Neural cell (in vitro differentiated cells): ENCODE measurements around the gene BUB3. TPM values are rescaled to one million over a fixed set of nuclear protein-coding genes. Genes with fewer than 3 reads are reported as not detected.

ENCODE experiments used
- H2AFZ ChIP-seq: fragments of 200-600, 300-800 bp; sonication (generic), shearing (Covaris generic); 2 replicates; pipeline ENCODE4 v1.6.0; 2014; ENCODE audit warnings: low read depth, mild to moderate bottlenecking, antibody characterized with exemption, low read length, moderate library complexity
- H3F3A ChIP-seq: fragments of 200-600 bp; shearing (Covaris generic); 2 replicates; pipeline ENCODE4 v1.6.1; 2016; ENCODE audit warnings: mild to moderate bottlenecking, moderate library complexity, mixed read lengths, antibody characterized with exemption, low read length; ENCODE audit not compliant: insufficient read depth, poor library complexity, severe bottlenecking
- H3K27ac ChIP-seq: fragments of 200-600, 300-800 bp; sonication (generic), shearing (Covaris generic); 2 replicates; pipeline ENCODE4 v1.5.1; 2014; ENCODE audit warnings: mild to moderate bottlenecking, low read length, moderate library complexity
- H3K27me3 ChIP-seq: fragments of 300-800, 200-600 bp; sonication (generic), shearing (Covaris generic); 2 replicates; pipeline ENCODE4 v1.6.0; 2014; ENCODE audit warnings: mild to moderate bottlenecking, low read depth, low read length, moderate library complexity; ENCODE audit not compliant: insufficient read depth
- H3K36me3 ChIP-seq: fragments of 300-800, 200-600 bp; sonication (generic), shearing (Covaris generic); 2 replicates; pipeline ENCODE4 v1.5.1; 2014; ENCODE audit warnings: mild to moderate bottlenecking, antibody characterized with exemption, low read length, moderate library complexity; ENCODE audit not compliant: insufficient read depth
- H3K4me2 ChIP-seq: fragments of 300-800, 200-600 bp; sonication (generic), shearing (Covaris generic); 2 replicates; pipeline ENCODE4 v1.6.0; 2014; ENCODE audit warnings: mild to moderate bottlenecking, low read length
- H3K4me3 ChIP-seq: fragments of 300-800, 200-600 bp; sonication (generic), shearing (Covaris generic); 2 replicates; pipeline ENCODE4 v1.5.1; 2014; ENCODE audit warnings: mild to moderate bottlenecking, low read length, moderate library complexity
- H3K79me2 ChIP-seq: fragments of 200-600 bp; shearing (Covaris generic); replicated peaks from 2 replicates; pipeline ENCODE4 v1.6.0; 2014; ENCODE audit warnings: mild to moderate bottlenecking, low read length, moderate library complexity; ENCODE audit not compliant: insufficient read depth
- H3K9ac ChIP-seq: fragments of 300-800, 200-600 bp; sonication (generic), shearing (Covaris generic); 2 replicates; pipeline ENCODE4 v1.6.1; 2016; ENCODE audit warnings: mild to moderate bottlenecking, low read length, mixed read lengths
- H3K9me2 ChIP-seq: fragments of 200-600 bp; shearing (Covaris generic); 2 replicates; pipeline ENCODE4 v1.6.1; 2016; ENCODE audit warnings: mild to moderate bottlenecking, low read length, mixed read lengths; ENCODE audit not compliant: insufficient read depth
- H3K9me3 ChIP-seq: fragments of 200-600, 300-800 bp; sonication (generic), shearing (Covaris generic); 2 replicates; pipeline ENCODE4 v1.6.1; 2016; ENCODE audit warnings: mild to moderate bottlenecking, mixed run types, low read length, moderate library complexity, mixed read lengths
- H4K20me1 ChIP-seq: fragments of 200-600 bp; shearing (Covaris generic); 2 replicates; pipeline ENCODE4 v1.6.1; 2016; ENCODE audit warnings: mild to moderate bottlenecking, mixed run types; ENCODE audit not compliant: insufficient read depth
- EP300 ChIP-seq: fragments of 450-650 bp; conservative IDR thresholded peaks from 2 replicates; pipeline ENCODE4 v1.6.1; 2014; ENCODE audit warnings: antibody characterized with exemption, mild to moderate bottlenecking, moderate library complexity; ENCODE audit not compliant: poor library complexity, severe bottlenecking
- EZH2 ChIP-seq: fragments of 200-600, 300-800 bp; shearing (Covaris generic), sonication (generic); IDR thresholded peaks from 2 replicates; pipeline ENCODE4 v1.6.1; 2014; ENCODE audit warnings: antibody characterized with exemption, low read length, borderline replicate concordance, mild to moderate bottlenecking; ENCODE audit not compliant: insufficient read depth, poor library complexity, severe bottlenecking
- MXI1 ChIP-seq: fragments of 450-650 bp; conservative IDR thresholded peaks from 2 replicates; pipeline ENCODE4 v1.6.1; 2014; ENCODE audit warnings: antibody characterized with exemption, mild to moderate bottlenecking; ENCODE audit not compliant: poor library complexity, severe bottlenecking
- POLR2AphosphoS5 ChIP-seq: IDR thresholded peaks from 2 replicates; pipeline ENCODE4 v1.6.1; 2012
- RAD21 ChIP-seq: fragments of 450-650 bp; conservative IDR thresholded peaks from 2 replicates; pipeline ENCODE4 v1.6.1; 2014; ENCODE audit warnings: antibody characterized with exemption, mild to moderate bottlenecking, moderate library complexity
- SMC3 ChIP-seq: fragments of 450-650 bp; conservative IDR thresholded peaks from 2 replicates; pipeline ENCODE4 v1.6.1; 2014; ENCODE audit warnings: antibody characterized with exemption, mild to moderate bottlenecking, moderate library complexity; ENCODE audit not compliant: poor library complexity
- TAF1 ChIP-seq: IDR thresholded peaks from 2 replicates; pipeline ENCODE4 v1.6.1; 2012; ENCODE audit warnings: low read depth
- polyA plus RNA-seq: library from polyadenylated mRNA; depleted of rRNA; stranded (reverse); fragments of >200 nt; gene quantifications from 2 replicates; pipeline ENCODE4 v1.2.3, GENCODE V29; 2014
- TF ChIP-seq, protein P1 (sequence below): IDR thresholded peaks from 2 replicates; pipeline ENCODE4 v1.6.1; 2012; ENCODE audit warnings: borderline replicate concordance
- TF ChIP-seq, protein P2 (sequence below): fragments of 450-650 bp; IDR thresholded peaks from 2 replicates; pipeline ENCODE4 v1.5.1; 2014; ENCODE audit warnings: antibody characterized with exemption, mild to moderate bottlenecking, moderate library complexity; ENCODE audit not compliant: poor library complexity, severe bottlenecking

Gene BUB3
- polyA plus RNA-seq, 1 donor from 2014 or later: 162 TPM

DNA sequence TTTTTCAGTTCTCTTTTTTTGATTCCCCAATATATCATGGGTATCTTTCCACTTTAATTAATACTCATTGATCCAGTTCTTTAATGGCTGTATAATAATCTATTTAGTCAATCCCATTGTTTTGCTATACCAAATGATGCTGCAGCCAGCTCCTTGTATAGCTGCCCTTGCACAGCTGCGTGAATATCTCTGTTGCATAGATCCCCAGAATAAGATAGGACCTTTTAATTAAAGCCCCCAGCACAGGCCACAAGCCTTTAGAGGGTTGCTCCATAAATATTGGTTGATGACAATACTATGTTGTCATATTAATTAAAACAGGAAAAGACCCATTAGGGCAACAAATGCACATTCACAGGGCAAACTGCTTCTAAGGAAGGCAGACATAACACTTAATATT lies 57.9 kb downstream of the BUB3 start:
- Histone ChIP-seq H4K20me1 (no peaks in the 10 kb centered on the region), H3K27ac (no peak overlapping the region), H3K9ac (no peak overlapping the region), H3K27me3 (no peaks in the 10 kb centered on the region), H3K79me2 (no peaks in the 10 kb centered on the region), H2AFZ (no peak overlapping the region), H3K36me3 (no peaks in the 10 kb centered on the region), H3K9me2 (no peaks in the 10 kb centered on the region), H3K9me3 (peaks cover 3% of the 10 kb centered on the region), H3F3A (no peaks in the 10 kb centered on the region), H3K4me2 (no peak overlapping the region), H3K4me3 (no peak overlapping the region)
- TF ChIP-seq, protein P1, sequence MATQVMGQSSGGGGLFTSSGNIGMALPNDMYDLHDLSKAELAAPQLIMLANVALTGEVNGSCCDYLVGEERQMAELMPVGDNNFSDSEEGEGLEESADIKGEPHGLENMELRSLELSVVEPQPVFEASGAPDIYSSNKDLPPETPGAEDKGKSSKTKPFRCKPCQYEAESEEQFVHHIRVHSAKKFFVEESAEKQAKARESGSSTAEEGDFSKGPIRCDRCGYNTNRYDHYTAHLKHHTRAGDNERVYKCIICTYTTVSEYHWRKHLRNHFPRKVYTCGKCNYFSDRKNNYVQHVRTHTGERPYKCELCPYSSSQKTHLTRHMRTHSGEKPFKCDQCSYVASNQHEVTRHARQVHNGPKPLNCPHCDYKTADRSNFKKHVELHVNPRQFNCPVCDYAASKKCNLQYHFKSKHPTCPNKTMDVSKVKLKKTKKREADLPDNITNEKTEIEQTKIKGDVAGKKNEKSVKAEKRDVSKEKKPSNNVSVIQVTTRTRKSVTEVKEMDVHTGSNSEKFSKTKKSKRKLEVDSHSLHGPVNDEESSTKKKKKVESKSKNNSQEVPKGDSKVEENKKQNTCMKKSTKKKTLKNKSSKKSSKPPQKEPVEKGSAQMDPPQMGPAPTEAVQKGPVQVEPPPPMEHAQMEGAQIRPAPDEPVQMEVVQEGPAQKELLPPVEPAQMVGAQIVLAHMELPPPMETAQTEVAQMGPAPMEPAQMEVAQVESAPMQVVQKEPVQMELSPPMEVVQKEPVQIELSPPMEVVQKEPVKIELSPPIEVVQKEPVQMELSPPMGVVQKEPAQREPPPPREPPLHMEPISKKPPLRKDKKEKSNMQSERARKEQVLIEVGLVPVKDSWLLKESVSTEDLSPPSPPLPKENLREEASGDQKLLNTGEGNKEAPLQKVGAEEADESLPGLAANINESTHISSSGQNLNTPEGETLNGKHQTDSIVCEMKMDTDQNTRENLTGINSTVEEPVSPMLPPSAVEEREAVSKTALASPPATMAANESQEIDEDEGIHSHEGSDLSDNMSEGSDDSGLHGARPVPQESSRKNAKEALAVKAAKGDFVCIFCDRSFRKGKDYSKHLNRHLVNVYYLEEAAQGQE: no peak
- TF ChIP-seq MXI1 (no peak), RAD21 (no peak), EZH2 (no peak), TAF1 (no peak), SMC3 (no peak), POLR2AphosphoS5 (no peak), EP300 (no peak)
- TF ChIP-seq, protein P2, sequence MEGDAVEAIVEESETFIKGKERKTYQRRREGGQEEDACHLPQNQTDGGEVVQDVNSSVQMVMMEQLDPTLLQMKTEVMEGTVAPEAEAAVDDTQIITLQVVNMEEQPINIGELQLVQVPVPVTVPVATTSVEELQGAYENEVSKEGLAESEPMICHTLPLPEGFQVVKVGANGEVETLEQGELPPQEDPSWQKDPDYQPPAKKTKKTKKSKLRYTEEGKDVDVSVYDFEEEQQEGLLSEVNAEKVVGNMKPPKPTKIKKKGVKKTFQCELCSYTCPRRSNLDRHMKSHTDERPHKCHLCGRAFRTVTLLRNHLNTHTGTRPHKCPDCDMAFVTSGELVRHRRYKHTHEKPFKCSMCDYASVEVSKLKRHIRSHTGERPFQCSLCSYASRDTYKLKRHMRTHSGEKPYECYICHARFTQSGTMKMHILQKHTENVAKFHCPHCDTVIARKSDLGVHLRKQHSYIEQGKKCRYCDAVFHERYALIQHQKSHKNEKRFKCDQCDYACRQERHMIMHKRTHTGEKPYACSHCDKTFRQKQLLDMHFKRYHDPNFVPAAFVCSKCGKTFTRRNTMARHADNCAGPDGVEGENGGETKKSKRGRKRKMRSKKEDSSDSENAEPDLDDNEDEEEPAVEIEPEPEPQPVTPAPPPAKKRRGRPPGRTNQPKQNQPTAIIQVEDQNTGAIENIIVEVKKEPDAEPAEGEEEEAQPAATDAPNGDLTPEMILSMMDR: no peak

DNA sequence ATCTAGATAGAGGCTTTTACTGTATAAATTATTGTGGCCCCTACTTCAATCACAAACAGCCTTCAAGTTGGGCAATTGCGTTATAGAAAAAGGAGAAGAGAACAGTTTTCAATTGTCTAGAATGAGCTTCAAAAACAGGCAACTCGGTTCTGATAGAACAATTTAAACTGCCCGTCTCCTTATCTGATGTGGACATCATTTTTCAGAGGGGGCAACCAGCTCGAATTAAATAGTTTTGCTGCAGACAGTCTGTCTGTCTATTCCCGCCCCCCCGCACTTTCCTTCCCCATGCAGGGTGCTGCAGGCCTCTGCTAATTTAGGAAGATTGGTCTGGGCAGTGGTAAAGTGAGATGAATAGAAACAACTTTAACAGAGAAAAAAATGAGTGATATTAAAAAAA lies 58.4 kb downstream of the BUB3 start:
- no peak overlapping the region for H2AFZ ChIP-seq
- no peak overlapping the region for H3K9ac ChIP-seq
- TF ChIP-seq EZH2 (no peak), MXI1 (no peak), EP300 (no peak), POLR2AphosphoS5 (no peak), TAF1 (no peak), RAD21 (no peak), SMC3 (no peak)
- H4K20me1 ChIP-seq: no peaks in the 10 kb centered on the region
- no peaks in the 10 kb centered on the region for H3K9me2 ChIP-seq
- H3K79me2 ChIP-seq: no peaks in the 10 kb centered on the region
- no peak overlapping the region for H3K4me2 ChIP-seq
- H3K9me3 ChIP-seq: peaks cover 3% of the 10 kb centered on the region
- H3K36me3 ChIP-seq: no peaks in the 10 kb centered on the region
- H3K4me3 ChIP-seq: no peak overlapping the region
- H3K27me3 ChIP-seq: no peaks in the 10 kb centered on the region
- H3F3A ChIP-seq: no peaks in the 10 kb centered on the region
- no peak overlapping the region for H3K27ac ChIP-seq

DNA sequence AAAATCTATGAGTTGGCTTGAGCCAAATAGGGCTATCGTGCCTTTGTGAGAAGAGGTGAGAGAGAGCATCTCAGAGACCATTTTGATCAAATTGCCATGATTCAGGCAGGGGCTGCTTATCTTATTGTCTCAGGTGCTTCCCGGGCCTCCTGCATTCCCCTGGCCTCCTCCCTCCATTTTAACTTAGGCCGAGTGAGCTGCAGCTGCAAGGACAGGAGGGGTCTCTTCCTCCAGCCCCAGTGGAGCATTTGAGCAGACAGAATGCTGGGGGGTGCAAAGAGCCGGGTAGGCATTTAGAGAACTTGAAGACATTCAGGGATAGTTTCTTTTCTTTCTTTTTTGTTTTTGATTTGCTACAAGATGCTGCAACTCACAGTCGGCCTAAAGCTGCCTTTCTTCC lies 59.0 kb downstream of the BUB3 start:
- Histone ChIP-seq H3K4me2 (no peak overlapping the region), H3K27me3 (no peaks in the 10 kb centered on the region), H4K20me1 (no peaks in the 10 kb centered on the region), H3K79me2 (no peaks in the 10 kb centered on the region), H3K9me3 (peaks cover 3% of the 10 kb centered on the region), H3K9ac (no peak overlapping the region), H3F3A (no peaks in the 10 kb centered on the region), H2AFZ (no peak overlapping the region), H3K4me3 (no peak overlapping the region), H3K27ac (no peak overlapping the region), H3K9me2 (no peaks in the 10 kb centered on the region), H3K36me3 (no peaks in the 10 kb centered on the region)
- TF ChIP-seq, protein P2: no peak
- TF ChIP-seq EP300 (no peak), SMC3 (no peak), EZH2 (no peak), POLR2AphosphoS5 (no peak), MXI1 (no peak), RAD21 (no peak), TAF1 (no peak)
- TF ChIP-seq, protein P1: no peak
